GM21526 (cell line): ENCODE measurements around the gene SLC6A12.

Source experiments
- ATAC-seq: cut with Tn5 transposase; IDR thresholded peaks from one replicate; pipeline ENCODE4 v1.9.1; 2021; ENCODE audit warnings: moderate library complexity; ENCODE audit not compliant: unreplicated experiment, low FRiP score

The SLC6A12 gene

GRCh38 chr12:214003-214741 lies at the start of gene SLC6A12:
TSS of gene SLC6A12 (minus strand) at chr12:214157. CDS start at chr12:209986, 4,171 bp downstream.
- ATAC-seq, result no peak

GRCh38 chr12:263574-263973 lies 49.6 kb upstream of the SLC6A12 start:
- ATAC-seq, result no peak

- ATAC-seq, result no peak
These were observed 48.9 kb upstream of the SLC6A12 start, which contains the start of gene SLC6A13 for GRCh38 chr12:262817-263216. TSS of gene SLC6A13 (minus strand) at chr12:262836. CDS start at chr12:260052, 2,784 bp downstream.

GRCh38 chr12:262113-262512 lies 48.2 kb upstream of the SLC6A12 start:
- no peak for ATAC-seq

- no peak for ATAC-seq
These were observed 43.8 kb upstream of the SLC6A12 start for GRCh38 chr12:257521-258321.

- no peak for ATAC-seq
These were observed 43.0 kb upstream of the SLC6A12 start for GRCh38 chr12:256958-257357.

- no peak for ATAC-seq
These were observed 42.3 kb upstream of the SLC6A12 start for GRCh38 chr12:256225-256624.

- ATAC-seq, result no peak
These were observed 41.0 kb upstream of the SLC6A12 start for GRCh38 chr12:254912-255311.

GRCh38 chr12:254039-254438 lies 40.1 kb upstream of the SLC6A12 start:
- ATAC-seq, result no peak

GRCh38 chr12:253116-253831 lies 39.3 kb upstream of the SLC6A12 start:
- no peak for ATAC-seq

GRCh38 chr12:252636-253035 lies 38.7 kb upstream of the SLC6A12 start:
- no peak for ATAC-seq

GRCh38 chr12:247271-247670 lies 33.3 kb upstream of the SLC6A12 start:
- ATAC-seq, result no peak

- ATAC-seq, result no peak
These were observed 29.4 kb upstream of the SLC6A12 start for GRCh38 chr12:243381-243780.

- ATAC-seq, result no peak
These were observed 28.5 kb upstream of the SLC6A12 start for GRCh38 chr12:242496-242895.

- ATAC-seq, result no peak
These were observed 27.3 kb upstream of the SLC6A12 start for GRCh38 chr12:241266-241665.

- ATAC-seq, result no peak
These were observed 26.6 kb upstream of the SLC6A12 start for GRCh38 chr12:240566-240965.

- no peak for ATAC-seq
These were observed 24.9 kb upstream of the SLC6A12 start for GRCh38 chr12:238736-239398.

- no peak for ATAC-seq
These were observed 24.2 kb upstream of the SLC6A12 start for GRCh38 chr12:238116-238515.

GRCh38 chr12:237026-237815 lies 23.3 kb upstream of the SLC6A12 start:
- ATAC-seq, result no peak

- no peak for ATAC-seq
These were observed 22.5 kb upstream of the SLC6A12 start for GRCh38 chr12:236445-236844.
